ENCODE measurements around the gene CMTM4. TPM values are rescaled to one million over a fixed set of nuclear protein-coding genes. Genes with fewer than 3 reads are reported as not detected.
A peak's percentile ranks its signal among the peaks of the same experiment; 100 is the strongest.
"Not testable (repeated sequence)": the region's sequence is repeated elsewhere in the genome, so short reads cannot be mapped to it uniquely, and the experiment has no call there.

The CMTM4 gene
- total RNA-seq, 2 experiments from 2014 or later: 1.1 to 1.2 TPM

DNA sequence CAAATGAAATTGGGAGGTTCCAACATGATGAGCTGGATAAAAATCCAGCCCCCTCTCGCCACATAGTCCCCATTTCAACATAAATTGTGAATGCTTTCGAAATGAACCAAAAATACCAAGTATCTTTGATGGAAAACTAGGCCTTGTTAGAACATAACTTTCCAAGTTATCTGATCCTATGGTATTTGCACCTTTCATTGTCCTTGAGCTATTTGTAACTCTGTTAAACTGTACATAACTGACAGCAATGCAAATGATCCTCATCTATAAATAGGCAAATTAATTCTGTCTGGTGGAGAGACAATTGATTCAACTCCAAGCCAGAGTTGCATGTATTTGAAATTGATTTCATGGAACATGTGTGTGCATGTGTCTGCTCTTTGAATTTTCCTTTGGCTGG, 18.2 kb downstream of the CMTM4 start:
- CTCF ChIA-PET: interaction anchor here (1.3 to 2.1 kb wide), 2 partner anchors 19 to 27 kb away, joined by 3 to 5 read pairs; partner anchors contain the start of gene CMTM4
- no peaks in the 10 kb centered on the region for H3K36me3 Mint-ChIP-seq
- DNase-seq (no peak), ATAC-seq (no peak)
- no peak overlapping the region for H3K4me3 Mint-ChIP-seq
- no peaks in the 10 kb centered on the region for H3K9me3 Mint-ChIP-seq (ENCODE audit: low read depth)
- no peaks in the 10 kb centered on the region for H3K4me1 Mint-ChIP-seq
- H3K27ac Mint-ChIP-seq: no peak overlapping the region
- H3K27me3 Mint-ChIP-seq: no peaks in the 10 kb centered on the region

DNA sequence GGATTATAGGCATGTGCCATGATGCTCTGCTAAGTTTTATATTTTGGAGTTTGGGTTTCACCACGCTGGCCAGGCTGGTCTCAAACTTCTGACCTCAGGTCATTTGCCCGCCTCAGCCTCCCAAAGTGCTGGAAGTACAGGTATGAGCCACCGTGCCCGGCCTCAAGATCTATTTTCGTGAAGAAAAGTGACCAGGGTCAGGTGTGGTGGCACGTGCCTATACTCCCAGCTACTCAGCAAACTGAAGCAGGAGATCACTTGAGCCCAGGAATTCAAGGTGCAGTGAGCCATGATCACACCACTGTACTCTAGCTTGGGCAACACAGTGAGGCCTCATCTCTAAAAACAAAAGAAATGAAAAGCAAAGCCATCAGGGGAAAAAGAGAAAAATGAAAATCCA, 18.7 kb downstream of the CMTM4 start:
- CTCF ChIA-PET: interaction anchor here (1.3 to 2.1 kb wide), 2 partner anchors 19 to 26 kb away, joined by 3 to 5 read pairs; partner anchors contain the start of gene CMTM4
- no peaks in the 10 kb centered on the region for H3K36me3 Mint-ChIP-seq
- H3K4me1 Mint-ChIP-seq: no peaks in the 10 kb centered on the region
- no peak for DNase-seq
- H3K9me3 Mint-ChIP-seq (ENCODE audit: low read depth): no peaks in the 10 kb centered on the region
- H3K4me3 Mint-ChIP-seq: no peak overlapping the region
- no peak overlapping the region for H3K27ac Mint-ChIP-seq
- no peaks in the 10 kb centered on the region for H3K27me3 Mint-ChIP-seq
- no peak for ATAC-seq

DNA sequence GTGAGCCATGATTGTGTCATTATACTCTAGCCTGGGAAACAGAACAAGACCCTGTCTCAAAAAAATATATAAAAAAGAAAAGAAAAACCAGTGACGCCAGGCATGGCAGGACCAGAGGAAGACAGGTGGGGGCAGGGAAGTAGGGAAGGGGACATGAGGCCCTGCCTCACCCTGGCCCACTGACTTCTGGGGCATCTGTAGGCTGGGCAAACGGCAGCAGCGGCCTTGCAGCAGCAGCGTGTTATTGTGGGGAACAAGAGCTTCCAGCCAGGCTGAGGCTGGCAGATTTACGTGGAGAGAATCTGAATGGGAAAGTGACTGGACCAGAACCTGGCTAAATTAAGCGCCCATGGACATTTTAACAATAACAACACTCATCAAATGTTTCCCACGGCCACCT, 19.4 kb downstream of the CMTM4 start:
- ATAC-seq (no peak), DNase-seq (no peak)
- H3K27me3 Mint-ChIP-seq: no peaks in the 10 kb centered on the region
- no peak overlapping the region for H3K4me3 Mint-ChIP-seq
- H3K9me3 Mint-ChIP-seq (ENCODE audit: low read depth): no peaks in the 10 kb centered on the region
- CTCF ChIA-PET: interaction anchor here (1.3 to 2.1 kb wide), 2 partner anchors 20 to 26 kb away, joined by 3 to 5 read pairs; partner anchors contain the start of gene CMTM4
- H3K36me3 Mint-ChIP-seq: no peaks in the 10 kb centered on the region
- H3K27ac Mint-ChIP-seq: no peak overlapping the region
- H3K4me1 Mint-ChIP-seq: no peaks in the 10 kb centered on the region

DNA sequence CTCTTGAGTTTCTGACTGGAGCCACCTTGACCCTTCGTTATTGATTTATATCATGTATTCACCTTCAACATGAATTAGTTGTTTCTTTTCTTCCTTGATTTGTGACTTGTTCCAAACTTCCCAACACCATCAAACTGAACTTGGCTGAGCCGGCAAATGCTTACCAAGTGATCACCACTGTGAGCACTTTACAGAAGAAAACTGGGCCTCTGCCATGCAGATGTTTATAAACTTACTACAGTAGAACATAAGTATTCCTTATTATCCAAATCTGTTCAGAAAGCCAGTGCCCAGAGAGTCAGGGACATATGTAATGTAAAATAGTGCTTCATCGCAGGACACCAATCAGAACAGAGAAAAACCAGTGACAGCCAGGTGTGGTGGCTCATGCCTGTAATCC, 19.9 kb downstream of the CMTM4 start:
- CTCF ChIA-PET: interaction anchor here (2.1 kb wide), 1 partner anchor 25 kb away, joined by 5 read pairs; no protein-coding TSS in a partner anchor

DNA sequence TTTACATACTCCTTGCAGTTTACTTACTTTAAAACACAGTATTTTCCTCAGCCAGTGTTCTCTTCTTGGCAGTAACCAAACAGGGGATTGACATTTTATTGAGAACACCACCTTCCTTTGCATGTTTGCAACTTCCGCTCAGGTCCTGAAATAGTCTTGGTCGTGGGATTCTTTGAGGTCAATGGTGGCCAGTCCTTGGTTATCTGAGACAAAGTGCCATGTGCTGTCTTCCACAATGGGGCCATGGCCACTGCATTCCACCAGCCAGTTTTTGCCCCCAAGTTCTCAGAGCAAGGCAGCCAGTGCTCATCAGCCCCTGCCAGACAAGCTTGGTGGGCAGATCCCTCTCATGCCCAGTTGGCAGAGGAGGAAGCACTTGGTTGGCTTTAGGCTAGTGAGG, 22.9 kb downstream of the CMTM4 start:
- Mint-ChIP-seq H3K36me3 (no peaks in the 10 kb centered on the region), H3K9me3 (ENCODE audit: low read depth) (no peaks in the 10 kb centered on the region), H3K4me3 (no peak overlapping the region), H3K4me1 (no peaks in the 10 kb centered on the region), H3K27ac (no peak overlapping the region), H3K27me3 (no peaks in the 10 kb centered on the region)
- ATAC-seq (no peak), DNase-seq (no peak)
- CTCF ChIA-PET: interaction anchor here (1.1 kb wide), 1 partner anchor 157 kb away, joined by 3 read pairs; the partner anchor contains the start of gene NAE1

More for the DNA sequence above, 19.9 kb downstream of the CMTM4 start:
- Mint-ChIP-seq H3K4me1 (no peaks in the 10 kb centered on the region), H3K36me3 (no peaks in the 10 kb centered on the region), H3K27me3 (no peaks in the 10 kb centered on the region), H3K27ac (no peak overlapping the region), H3K4me3 (no peak overlapping the region), H3K9me3 (ENCODE audit: low read depth) (no peaks in the 10 kb centered on the region)
- no peak for ATAC-seq
- no peak for DNase-seq

DNA sequence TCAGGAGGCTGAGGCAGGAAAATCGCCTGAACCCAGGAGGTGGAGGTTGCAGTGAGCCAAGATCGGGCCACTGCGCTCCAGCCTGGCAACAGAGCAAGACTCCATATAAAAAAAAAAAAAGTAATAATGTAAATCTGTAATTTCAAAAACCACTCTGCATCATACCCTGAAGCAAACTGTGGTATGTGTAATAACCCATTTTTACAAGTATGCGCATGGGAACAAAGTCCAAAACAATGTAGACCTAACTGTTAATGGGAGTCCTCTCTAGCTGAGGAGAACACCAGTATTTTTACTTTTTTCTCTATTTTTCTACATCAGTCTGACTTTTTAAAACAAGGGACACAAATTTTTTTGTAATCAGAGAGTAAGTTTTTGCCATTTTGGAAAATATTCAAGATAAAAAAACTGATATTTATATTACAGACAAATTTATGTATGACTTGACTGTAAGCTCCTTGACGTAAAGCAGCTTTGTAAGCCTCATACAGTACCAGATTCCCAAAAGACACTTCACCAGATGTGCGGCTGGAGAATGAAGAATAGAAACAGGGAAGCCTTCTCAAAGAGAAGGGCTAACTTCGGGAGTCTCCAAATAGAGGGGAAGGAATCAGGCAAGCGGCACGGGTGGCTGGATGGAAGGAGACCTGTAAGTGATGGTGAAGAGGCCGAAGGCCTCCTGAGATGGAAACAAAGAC, 25.7 kb downstream of the CMTM4 start:
- CTCF ChIA-PET: interaction anchor here (1.8 kb wide), 1 partner anchor 20 kb away, joined by 6 read pairs; no protein-coding TSS in a partner anchor
- H3K4me3 Mint-ChIP-seq: no peak overlapping the region
- no peaks in the 10 kb centered on the region for H3K9me3 Mint-ChIP-seq (ENCODE audit: low read depth)
- ATAC-seq (no peak), DNase-seq (no peak)
- H3K27ac Mint-ChIP-seq: no peak overlapping the region
- no peaks in the 10 kb centered on the region for H3K4me1 Mint-ChIP-seq
- no peaks in the 10 kb centered on the region for H3K36me3 Mint-ChIP-seq
- H3K27me3 Mint-ChIP-seq: no peaks in the 10 kb centered on the region

DNA sequence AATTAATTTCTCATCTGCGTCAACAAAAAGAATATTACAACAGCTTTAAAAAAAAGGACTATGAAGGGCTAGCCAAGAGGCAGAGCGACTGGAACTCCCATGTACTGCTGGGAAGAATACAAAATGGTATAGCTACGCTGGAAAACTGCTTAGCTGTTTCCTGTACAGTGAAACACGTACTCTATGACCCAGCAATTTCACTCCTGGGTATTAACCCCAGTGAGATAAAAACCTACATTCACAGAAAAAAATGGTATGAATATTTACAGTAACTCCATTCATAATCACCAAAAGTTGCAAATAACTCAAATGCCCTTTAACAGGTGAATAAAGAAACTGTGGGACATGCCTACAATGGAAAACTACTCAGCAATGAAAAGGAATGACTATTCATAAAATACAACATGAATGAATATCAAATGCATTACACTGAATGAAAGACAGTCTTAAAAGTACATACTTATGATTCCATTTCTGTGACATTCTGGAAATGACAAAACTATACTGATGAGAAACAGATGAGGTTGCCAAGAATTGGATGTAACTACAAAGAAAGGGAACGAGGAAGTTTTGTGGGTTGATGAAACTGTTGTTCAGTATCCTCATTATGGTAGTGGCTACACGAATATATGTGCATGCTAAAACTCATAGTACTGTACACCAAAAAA, 27.6 kb downstream of the CMTM4 start:
- no peaks in the 10 kb centered on the region for H3K9me3 Mint-ChIP-seq (ENCODE audit: low read depth)
- CTCF ChIA-PET: no interaction called here
- H3K4me1 Mint-ChIP-seq: no peaks in the 10 kb centered on the region
- DNase-seq (no peak), ATAC-seq (no peak)
- H3K36me3 Mint-ChIP-seq: no peaks in the 10 kb centered on the region
- H3K4me3 Mint-ChIP-seq: no peak overlapping the region
- H3K27me3 Mint-ChIP-seq: no peaks in the 10 kb centered on the region
- H3K27ac Mint-ChIP-seq: no peak overlapping the region

DNA sequence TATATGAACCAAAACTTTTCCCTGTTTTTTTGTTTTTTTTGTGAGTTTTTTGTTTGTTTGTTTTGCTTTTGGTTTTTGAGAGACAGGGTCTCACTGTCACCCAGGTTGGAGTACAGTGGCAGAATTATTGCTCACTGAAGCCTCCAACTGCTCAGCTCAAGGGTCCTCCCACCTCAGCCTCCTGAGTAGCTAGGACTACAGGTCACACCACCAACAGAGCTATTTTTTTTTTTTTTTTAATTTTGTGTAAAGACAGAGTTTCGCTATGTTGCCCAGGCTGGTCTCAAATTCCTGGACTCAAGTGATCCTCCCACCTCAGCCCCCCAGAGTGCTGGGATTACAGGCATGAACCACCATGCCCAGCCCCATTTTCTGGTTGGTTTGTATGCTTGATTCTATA, 28.6 kb downstream of the CMTM4 start:
- CTCF ChIA-PET: interaction anchor here (0.7 kb wide), 1 partner anchor 17 kb away, joined by 3 read pairs; no protein-coding TSS in a partner anchor
- H3K27me3 Mint-ChIP-seq: no peaks in the 10 kb centered on the region
- H3K4me1 Mint-ChIP-seq: no peaks in the 10 kb centered on the region
- ATAC-seq: no peak
- H3K27ac Mint-ChIP-seq: no peak overlapping the region
- DNase-seq: no peak
- H3K9me3 Mint-ChIP-seq (ENCODE audit: low read depth): no peaks in the 10 kb centered on the region
- no peak overlapping the region for H3K4me3 Mint-ChIP-seq
- no peaks in the 10 kb centered on the region for H3K36me3 Mint-ChIP-seq

DNA sequence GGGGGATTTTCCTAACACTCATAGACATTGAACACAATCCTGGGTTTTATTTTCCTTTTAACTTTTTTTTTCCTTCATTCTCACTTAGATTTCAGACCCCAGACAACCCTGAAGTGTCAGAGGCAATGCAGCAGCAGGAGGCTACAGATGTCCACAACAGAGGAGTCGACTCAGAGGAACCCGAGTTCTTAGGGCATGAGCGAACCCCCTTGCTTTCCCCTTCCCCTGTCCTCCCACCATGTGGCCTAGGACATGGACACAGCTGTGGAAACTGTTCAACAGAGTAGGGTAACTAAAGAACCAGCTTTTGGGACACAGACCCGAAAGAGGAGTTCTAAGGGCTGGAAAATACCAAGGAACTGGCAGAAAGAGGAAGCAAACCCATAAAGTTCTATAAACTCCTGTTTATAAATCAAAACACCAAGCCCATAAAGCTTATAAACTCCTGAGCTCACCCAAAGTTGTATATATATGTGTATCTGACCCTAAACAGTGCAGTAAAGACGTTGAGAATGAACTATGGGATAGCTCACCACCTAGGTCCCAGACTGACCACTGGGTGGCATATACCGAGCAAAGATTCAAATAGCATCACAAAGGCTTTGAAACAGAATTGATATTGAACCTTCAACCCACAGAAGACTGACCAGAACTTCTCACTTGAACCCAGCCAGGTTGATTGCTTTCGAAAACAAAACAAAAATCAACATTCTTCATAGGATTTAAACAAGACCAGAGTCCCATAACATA, 33.9 kb downstream of the CMTM4 start:
- Mint-ChIP-seq H3K4me1 (peaks cover 3% of the 10 kb centered on the region), H3K27ac (no peak overlapping the region), H3K9me3 (ENCODE audit: low read depth) (no peaks in the 10 kb centered on the region), H3K36me3 (no peaks in the 10 kb centered on the region), H3K27me3 (peaks cover 2% of the 10 kb centered on the region), H3K4me3 (no peak overlapping the region)
- ATAC-seq (peak; percentile 45), DNase-seq (no peak)
- CTCF ChIA-PET: interaction anchor here (0.8 to 3.9 kb wide), 7 partner anchors 9 to 317 kb away, joined by 3 to 19 read pairs (median 4); no protein-coding TSS in a partner anchor

DNA sequence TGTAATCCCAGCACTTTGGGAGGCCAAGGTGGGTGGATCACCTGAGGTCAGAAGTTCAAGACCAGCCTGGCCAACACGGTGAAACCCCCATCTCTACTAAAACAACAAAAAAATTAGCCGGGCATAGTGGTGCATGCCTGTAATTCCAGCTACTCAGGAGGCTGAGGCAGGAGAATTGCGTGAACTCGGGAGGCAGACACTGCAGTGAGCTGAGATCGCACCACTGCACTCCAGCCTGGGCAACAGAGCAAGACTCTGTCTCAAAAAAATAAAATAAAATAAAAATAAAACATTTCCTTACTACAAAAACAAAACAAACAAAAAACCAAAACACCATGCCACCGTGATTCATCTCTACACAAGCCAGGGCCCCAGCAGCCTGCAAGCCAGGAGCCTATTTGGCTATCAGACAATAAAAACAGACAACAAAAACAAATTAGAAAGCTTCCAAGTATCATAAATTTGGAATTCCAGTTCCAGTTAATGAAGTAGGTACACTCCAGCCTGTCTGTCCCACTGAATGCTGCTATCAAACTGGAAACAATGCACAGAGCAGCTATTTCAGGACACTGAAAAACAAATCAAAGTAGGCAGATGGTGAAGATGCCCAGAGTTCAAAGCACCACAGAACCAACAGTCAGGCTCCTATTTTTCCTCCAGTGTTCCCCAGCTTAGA, 34.7 kb downstream of the CMTM4 start:
- H3K36me3 Mint-ChIP-seq; H3K27me3 Mint-ChIP-seq; DNase-seq; H3K4me3 Mint-ChIP-seq; ATAC-seq; H3K4me1 Mint-ChIP-seq; H3K9me3 Mint-ChIP-seq (ENCODE audit: low read depth); H3K27ac Mint-ChIP-seq: not testable (repeated sequence)
- CTCF ChIA-PET: interaction anchor here (1.0 to 3.9 kb wide), 8 partner anchors 8 to 206 kb away, joined by 3 to 19 read pairs (median 4); no protein-coding TSS in a partner anchor

DNA sequence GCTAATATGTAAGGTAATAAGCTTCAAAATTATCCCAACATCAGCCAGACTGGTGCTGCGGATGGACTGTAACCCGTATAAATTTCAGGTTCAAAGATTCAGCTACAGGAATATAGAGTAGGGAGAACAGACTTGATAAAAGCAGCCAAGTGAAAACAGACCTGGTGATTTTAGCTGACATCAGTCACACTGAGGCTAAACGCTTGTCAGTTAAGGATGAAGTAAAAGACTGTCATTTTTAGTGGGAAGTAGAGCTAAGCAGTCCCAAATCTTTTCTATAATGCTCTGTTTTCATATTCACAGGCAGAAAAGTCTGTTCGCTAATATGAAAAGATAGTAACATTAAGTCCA, 35.4 kb downstream of the CMTM4 start:
- Mint-ChIP-seq H3K9me3 (ENCODE audit: low read depth) (no peaks in the 10 kb centered on the region), H3K4me1 (peaks cover 3% of the 10 kb centered on the region), H3K4me3 (no peak overlapping the region), H3K36me3 (no peaks in the 10 kb centered on the region), H3K27me3 (peaks cover 8% of the 10 kb centered on the region), H3K27ac (no peak overlapping the region)
- ATAC-seq (no peak), DNase-seq (no peak)
- CTCF ChIA-PET: interaction anchor here (1.0 to 3.5 kb wide), 5 partner anchors 10 to 207 kb away, joined by 3 to 19 read pairs (median 3); no protein-coding TSS in a partner anchor

DNA sequence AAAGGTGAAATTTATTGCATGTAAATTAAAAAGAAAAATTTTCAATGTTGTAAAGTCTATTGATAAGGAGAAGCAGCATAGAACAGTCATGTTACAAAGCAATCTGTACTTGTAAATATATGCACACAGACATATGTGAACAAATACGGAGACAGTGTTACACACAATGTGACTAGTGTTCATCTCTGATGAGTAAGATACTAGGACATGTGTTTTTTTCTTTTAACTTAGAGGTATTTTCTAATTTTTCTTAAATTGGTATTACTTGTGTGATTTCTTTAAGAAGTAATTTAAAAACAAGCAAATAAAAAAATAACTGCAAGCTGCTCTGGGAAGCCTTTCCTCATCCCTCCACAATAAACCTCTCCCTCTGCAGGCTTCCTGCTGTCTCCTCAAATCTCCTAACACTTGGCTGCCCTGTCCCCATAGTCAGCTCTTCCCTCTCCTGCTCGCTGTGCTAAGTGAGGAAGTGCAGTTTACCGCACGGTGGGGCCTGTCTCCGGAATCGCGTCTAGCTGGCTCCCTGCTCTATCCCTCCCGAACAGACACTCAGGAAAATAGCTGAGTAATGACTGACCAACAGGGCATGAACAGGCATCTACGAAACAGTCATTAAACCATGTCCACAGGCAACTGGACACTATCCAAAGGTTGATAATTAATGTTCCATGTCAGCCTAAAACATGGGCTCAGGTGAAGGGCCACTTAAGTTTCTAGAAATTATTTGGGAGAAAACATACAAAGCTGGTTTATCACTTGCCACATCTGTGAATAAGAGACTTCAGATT, 35.9 kb downstream of the CMTM4 start:
- Mint-ChIP-seq H3K4me1 (peaks cover 3% of the 10 kb centered on the region), H3K27me3 (peaks cover 8% of the 10 kb centered on the region), H3K27ac (no peak overlapping the region), H3K36me3 (no peaks in the 10 kb centered on the region), H3K9me3 (ENCODE audit: low read depth) (no peaks in the 10 kb centered on the region), H3K4me3 (no peak overlapping the region)
- CTCF ChIA-PET: interaction anchor here (1.0 to 3.5 kb wide), 5 partner anchors 9 to 208 kb away, joined by 3 to 19 read pairs (median 3); no protein-coding TSS in a partner anchor
- DNase-seq (no peak), ATAC-seq (no peak)

Data from activated CD8-positive, alpha-beta memory T cell treated with anti-CD3 and anti-CD28 coated beads, Interleukin-2, amount 10 ng/mL, durations not matched to agents 7 days and 5 days (primary cell).